IPS-NIHi7 (cell line): ENCODE measurements around the gene MINAR2.

Source experiments
- DNase-seq: peaks from one replicate; pipeline ENCODE4 v3.0.0; 2012; ENCODE audit warnings: mixed read lengths; ENCODE audit errors: extremely low spot score

MINAR2 gene, protein sequence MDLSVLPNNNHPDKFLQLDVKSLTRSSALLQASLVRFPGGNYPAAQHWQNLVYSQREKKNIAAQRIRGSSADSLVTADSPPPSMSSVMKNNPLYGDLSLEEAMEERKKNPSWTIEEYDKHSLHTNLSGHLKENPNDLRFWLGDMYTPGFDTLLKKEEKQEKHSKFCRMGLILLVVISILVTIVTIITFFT

GRCh38 chr5:129747572-129748407 is at the start of gene MINAR2:
Gene MINAR2, plus strand, starts transcription at chr5:129748094. Its CDS starts 97 bp downstream, at chr5:129748191.
- no peak for DNase-seq

DNA sequence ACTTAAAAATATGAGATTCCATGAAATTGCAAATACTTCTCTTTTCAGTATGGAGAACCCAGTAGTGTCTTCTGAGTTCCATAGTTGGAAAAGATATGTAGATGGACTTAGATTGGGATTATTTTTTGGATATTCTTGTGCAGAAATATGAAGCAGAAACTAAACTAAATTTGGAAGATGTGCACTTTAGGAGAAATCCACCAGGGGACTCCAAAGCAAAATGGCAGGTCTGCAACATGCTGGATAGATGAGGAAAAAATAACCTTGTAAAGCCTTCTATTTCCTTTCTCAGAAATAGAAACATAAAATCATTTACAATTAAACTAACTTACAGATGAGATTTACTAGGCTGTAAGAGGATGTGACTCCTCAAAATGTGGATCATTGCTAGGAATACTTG is 49.2 kb upstream of the MINAR2 start:
- DNase-seq: no peak

DNA sequence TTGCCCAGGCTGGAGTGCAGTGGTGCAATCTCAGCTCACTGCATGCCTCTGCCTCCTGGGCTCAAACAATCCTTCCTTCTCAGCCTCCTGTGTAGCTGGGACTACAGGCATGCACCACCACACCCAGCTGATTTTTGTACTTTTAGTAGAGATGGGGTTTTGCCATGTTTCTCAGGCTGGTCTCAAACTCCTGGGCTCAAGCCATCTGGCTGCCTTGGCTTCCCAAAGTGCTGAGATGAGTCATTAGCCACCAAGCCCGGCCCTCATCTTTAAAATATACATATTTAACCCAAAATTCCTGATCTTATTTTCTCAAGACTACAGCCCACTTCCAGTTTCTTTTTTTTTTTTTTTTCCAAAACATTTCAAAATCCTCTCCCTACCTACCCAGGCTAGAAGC is 31.7 kb upstream of the MINAR2 start:
- DNase-seq: no peak

DNA sequence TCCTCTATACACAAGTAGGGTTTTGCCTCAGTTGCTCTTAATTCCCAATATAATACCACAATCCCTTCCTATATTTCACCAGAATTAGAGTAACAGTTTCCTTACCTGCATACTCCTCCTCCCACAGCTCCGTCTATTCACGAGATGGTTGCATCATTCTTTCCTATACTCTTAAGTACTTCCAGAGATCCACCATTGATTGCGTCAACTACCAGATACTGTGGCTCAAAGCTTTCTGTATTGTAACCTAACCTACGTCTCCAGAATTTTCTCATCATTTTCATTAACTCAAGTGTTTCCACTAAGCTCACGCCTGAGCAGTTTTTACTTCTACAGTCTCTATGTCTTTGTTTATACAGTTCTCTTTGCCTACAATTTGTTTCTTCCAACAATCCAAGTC is 31.2 kb upstream of the MINAR2 start:
- no peak for DNase-seq

DNA sequence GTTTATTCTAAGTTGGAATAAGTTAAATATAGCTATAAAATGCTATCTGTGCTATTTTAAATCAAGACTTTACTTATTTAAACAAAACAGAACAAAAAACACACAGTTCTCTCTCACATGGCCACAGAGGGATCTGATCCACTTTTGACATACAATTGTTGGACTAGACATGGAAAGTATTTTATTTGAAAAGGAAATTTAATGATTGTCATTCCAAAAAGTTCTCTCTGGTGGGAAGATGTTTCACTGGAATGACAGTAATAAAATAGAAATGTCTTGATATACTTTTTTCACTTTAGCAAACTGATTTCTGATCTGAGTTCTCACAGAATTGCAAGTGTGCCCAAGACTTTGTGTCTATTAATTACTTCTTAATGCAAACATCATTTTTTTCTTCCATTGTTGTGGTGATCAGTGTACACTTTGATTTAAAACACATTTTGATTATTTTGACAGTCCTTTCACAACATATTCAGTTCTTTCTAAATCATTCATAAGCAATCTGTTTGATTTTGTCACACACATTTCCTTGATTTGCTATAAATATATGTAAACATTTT is 30.1 kb upstream of the MINAR2 start:
- no peak for DNase-seq

- no peak for DNase-seq
These were observed 29.3 kb upstream of the MINAR2 start for GRCh38 chr5:129718471-129719090.

- DNase-seq: no peak
These were observed 23.7 kb upstream of the MINAR2 start for GRCh38 chr5:129724222-129724621.

DNA sequence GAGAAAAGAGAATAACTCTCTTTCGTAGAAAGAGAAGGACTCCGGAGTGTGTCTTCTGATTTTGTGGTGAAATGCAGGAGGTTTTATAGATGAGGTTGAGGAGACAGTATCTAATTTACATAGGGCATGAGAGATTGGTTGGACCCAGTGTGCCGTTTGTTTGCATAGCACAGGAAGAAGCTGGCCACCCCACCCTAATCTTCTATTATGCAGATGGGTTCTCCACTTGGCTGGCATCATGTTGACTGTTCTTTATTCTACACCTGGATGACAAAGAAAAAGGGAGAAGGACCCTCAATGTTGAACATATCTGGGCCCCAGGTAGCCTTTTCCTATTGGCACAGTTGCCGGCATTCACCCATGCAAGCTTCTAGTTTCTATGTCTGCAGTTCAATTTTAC is 23.2 kb upstream of the MINAR2 start:
- DNase-seq: no peak

GRCh38 chr5:129739773-129740172 is 8.1 kb upstream of the MINAR2 start:
- DNase-seq: no peak

- no peak for DNase-seq
These were observed 4.2 kb upstream of the MINAR2 start for GRCh38 chr5:129743541-129744187.

DNA sequence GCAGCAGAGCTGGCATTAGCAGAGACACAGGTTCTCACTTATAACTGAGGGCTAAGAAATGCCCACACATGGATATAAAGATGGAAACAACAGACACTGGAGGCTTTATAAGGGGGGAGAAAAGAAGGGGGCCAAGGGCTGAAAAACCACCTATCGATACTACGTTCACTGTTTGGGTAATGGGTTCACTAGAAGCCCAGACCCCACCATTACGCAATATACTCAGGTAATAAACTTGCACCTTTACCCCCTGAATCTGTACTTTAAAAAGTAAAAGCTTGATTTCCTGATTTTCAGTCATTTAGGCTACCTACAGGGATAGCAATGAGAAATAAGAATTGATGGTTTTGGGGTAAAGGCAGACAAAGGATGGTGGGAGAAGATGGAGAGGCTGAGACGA is 1.9 kb upstream of the MINAR2 start:
- DNase-seq: no peak

- DNase-seq: no peak
These were observed 1.0 kb upstream of the MINAR2 start for GRCh38 chr5:129746876-129747275.

- DNase-seq: no peak
These were observed 1.3 kb downstream of the MINAR2 start for GRCh38 chr5:129748913-129749880.

- no peak for DNase-seq
These were observed 12.9 kb downstream of the MINAR2 start for GRCh38 chr5:129760636-129761325.

DNA sequence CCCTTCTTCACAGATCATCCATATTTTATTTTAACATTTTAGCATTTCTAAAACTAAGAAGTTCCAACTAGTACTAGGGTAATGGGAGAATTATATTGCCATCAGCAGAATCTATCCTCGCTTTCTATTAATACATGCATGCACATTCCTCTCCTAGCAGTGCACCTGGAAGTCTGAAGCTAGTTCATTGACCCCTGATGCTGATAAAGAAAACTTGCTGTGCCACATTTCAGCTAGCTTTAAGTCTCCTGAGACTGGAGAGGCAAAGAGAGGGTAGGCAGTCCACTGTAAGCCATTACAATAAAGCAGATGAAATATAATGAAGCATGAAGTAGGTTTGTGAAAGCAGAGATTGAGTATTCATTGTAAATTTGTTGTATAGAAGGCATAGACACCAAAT is 15.8 kb downstream of the MINAR2 start:
- no peak for DNase-seq

DNA sequence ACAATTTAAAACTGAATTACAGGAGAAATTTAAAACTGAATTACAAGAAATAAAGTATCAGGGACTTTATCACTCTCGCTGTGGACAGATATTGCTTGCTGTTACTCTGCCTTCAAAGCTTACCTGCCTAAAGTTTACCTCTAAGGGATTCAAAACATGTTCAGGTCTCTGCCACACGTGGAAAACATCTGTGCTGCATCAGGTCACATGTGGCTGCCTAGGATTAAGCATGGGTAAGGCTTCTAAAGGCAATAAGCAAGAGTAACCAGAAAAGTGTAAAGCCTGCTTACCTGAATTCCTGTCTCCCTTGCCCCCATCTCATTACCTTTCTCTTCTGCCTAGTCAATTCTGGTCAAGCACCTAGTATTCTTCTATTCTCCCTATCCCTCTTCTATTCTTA is 18.9 kb downstream of the MINAR2 start:
- DNase-seq: no peak

GRCh38 chr5:129767927-129768380 is 20.1 kb downstream of the MINAR2 start:
- DNase-seq: peak; percentile 68

DNA sequence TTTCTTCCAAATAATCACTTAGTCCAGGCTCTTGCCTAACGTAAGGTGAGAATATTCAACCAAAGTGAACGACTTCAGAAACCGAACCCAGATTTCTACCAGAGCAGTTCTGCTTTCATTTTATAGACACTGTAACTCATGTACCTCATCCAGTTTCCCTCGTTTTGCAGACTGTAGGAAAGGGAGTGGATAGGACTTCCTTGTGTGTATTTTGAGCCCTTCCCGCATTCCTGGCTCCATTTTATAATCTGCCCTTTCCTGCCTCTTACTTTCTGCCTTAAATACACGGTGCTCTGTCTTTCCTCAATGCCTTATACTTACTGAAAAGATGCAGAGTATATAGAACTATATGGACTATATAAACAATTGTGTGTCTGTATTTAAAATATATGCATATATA is 20.8 kb downstream of the MINAR2 start:
- no peak for DNase-seq

- DNase-seq: no peak
These were observed 22.3 kb downstream of the MINAR2 start for GRCh38 chr5:129770024-129770820.
